GM19395 (cell line): ENCODE results near the gene FBXO7.

Experiments
- ATAC-seq: cut with Tn5 transposase; IDR thresholded peaks from one replicate; pipeline ENCODE4 v1.9.1; 2021; ENCODE audit warnings: mild to moderate bottlenecking, moderate library complexity; ENCODE audit not compliant: unreplicated experiment

Gene FBXO7

DNA sequence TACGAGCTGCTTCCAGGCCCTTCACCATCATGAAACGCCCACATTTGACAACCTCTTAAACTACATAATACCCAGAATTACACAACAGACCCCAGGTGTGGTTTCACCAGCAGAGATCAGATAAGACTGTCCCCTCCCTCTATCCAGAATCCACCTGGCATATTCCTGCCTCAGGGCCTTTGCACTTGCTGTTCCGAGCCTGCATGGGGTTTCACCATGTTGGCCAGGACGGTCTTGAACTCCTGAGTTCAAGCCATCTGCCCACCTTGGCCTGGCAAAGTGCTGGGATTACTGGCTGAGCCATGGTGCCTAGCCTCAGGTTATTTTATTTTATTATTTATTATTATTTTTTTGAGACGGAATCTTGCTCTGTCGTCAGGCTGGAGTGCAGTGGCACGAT is 73.4 kb downstream of the FBXO7 start:
- no peak for ATAC-seq
